Progenitor cell of endocrine pancreas (in vitro differentiated cells): ENCODE results near the gene RALGPS1. TPM values are rescaled to one million over a fixed set of nuclear protein-coding genes. Genes with fewer than 3 reads are reported as not detected.

Experiments
- DNase-seq: peaks from one replicate; pipeline ENCODE4 v3.0.0; 2021; ENCODE audit warnings: low spot score; ENCODE audit not compliant: unreplicated experiment
- H3K27ac Mint-ChIP-seq: 2 replicates; pipeline ENCODE4 v1.8.0; 2021; ENCODE audit warnings: mild to moderate bottlenecking, moderate library complexity, mixed read lengths
- H3K27me3 Mint-ChIP-seq: 2 replicates; pipeline ENCODE4 v1.8.0; 2021; ENCODE audit warnings: mixed read lengths
- H3K36me3 Mint-ChIP-seq: 2 replicates; pipeline ENCODE4 v1.8.0; 2022; ENCODE audit warnings: mixed read lengths; ENCODE audit not compliant: insufficient read depth
- H3K4me1 Mint-ChIP-seq: 2 replicates; pipeline ENCODE4 v1.8.0; 2021; ENCODE audit warnings: low read depth, mixed read lengths
- H3K4me3 Mint-ChIP-seq: 2 replicates; pipeline ENCODE4 v1.8.0; 2021; ENCODE audit warnings: low read depth, mild to moderate bottlenecking, moderate library complexity, mixed read lengths
- H3K9me3 Mint-ChIP-seq: 2 replicates; pipeline ENCODE4 v1.8.0; 2021; ENCODE audit warnings: low read depth, mixed read lengths
- CTCF ChIP-seq: fragments of 200-600 bp; sonication (generic); IDR thresholded peaks from one replicate; pipeline ENCODE4 v1.5.0; 2021; ENCODE audit warnings: antibody characterized with exemption, mild to moderate bottlenecking; ENCODE audit not compliant: unreplicated experiment
- total RNA-seq: library from RNA; stranded (reverse); gene quantifications from 2 replicates; pipeline ENCODE4 v1.2.1, GENCODE V29; 2021

Gene RALGPS1
- total RNA-seq, 1 donor from 2014 or later, result 39.2 TPM

- DNase-seq, result no peak
- TF ChIP-seq CTCF, result peak; percentile 9
- Mint-ChIP-seq H3K36me3 (no peaks in the 10 kb centered on the region), H3K4me1 (peaks cover 18% of the 10 kb centered on the region), H3K9me3 (no peaks in the 10 kb centered on the region), H3K27ac (peak overlapping the region; percentile 53), H3K4me3 (peak overlapping the region; percentile 38), H3K27me3 (peaks cover 21% of the 10 kb centered on the region)
Observed at GRCh38 chr9:126916909-126917308, 2.3 kb downstream of the RALGPS1 start.

GRCh38 chr9:126919193-126919592 is 4.6 kb downstream of the RALGPS1 start:
- peaks cover 2% of the 10 kb centered on the region for H3K27me3 Mint-ChIP-seq

GRCh38 chr9:126925876-126926275 is 11.3 kb downstream of the RALGPS1 start:
- no peaks in the 10 kb centered on the region for H3K36me3 Mint-ChIP-seq
- H3K27ac Mint-ChIP-seq, result no peak overlapping the region
- DNase-seq, result no peak
- H3K27me3 Mint-ChIP-seq, result no peaks in the 10 kb centered on the region
- TF ChIP-seq CTCF, result no peak
- no peak overlapping the region for H3K4me3 Mint-ChIP-seq
- H3K9me3 Mint-ChIP-seq, result no peaks in the 10 kb centered on the region
- no peaks in the 10 kb centered on the region for H3K4me1 Mint-ChIP-seq

More at GRCh38 chr9:126919193-126919592, 4.6 kb downstream of the RALGPS1 start:
- H3K4me1 Mint-ChIP-seq, result peaks cover 18% of the 10 kb centered on the region
- H3K36me3 Mint-ChIP-seq, result no peaks in the 10 kb centered on the region
- DNase-seq, result no peak
- no peaks in the 10 kb centered on the region for H3K9me3 Mint-ChIP-seq
- H3K4me3 Mint-ChIP-seq, result no peak overlapping the region
- H3K27ac Mint-ChIP-seq, result no peak overlapping the region
- TF ChIP-seq CTCF, result no peak

GRCh38 chr9:126926364-126926763 is 11.8 kb downstream of the RALGPS1 start:
- Mint-ChIP-seq H3K4me3 (no peak overlapping the region), H3K36me3 (no peaks in the 10 kb centered on the region), H3K9me3 (no peaks in the 10 kb centered on the region), H3K4me1 (no peaks in the 10 kb centered on the region), H3K27ac (no peak overlapping the region), H3K27me3 (no peaks in the 10 kb centered on the region)
- DNase-seq, result no peak
- no peak for TF ChIP-seq CTCF

- Mint-ChIP-seq H3K27me3 (no peaks in the 10 kb centered on the region), H3K36me3 (no peaks in the 10 kb centered on the region), H3K9me3 (no peaks in the 10 kb centered on the region), H3K27ac (no peak overlapping the region), H3K4me3 (no peak overlapping the region), H3K4me1 (no peaks in the 10 kb centered on the region)
- no peak for TF ChIP-seq CTCF
- no peak for DNase-seq
Observed at GRCh38 chr9:126927419-126927818, 12.8 kb downstream of the RALGPS1 start.
